HG03442 (cell line): ENCODE measurements around the gene HELLS.
"Not testable (repeated sequence)": the region's sequence is repeated elsewhere in the genome, so short reads cannot be mapped to it uniquely, and the experiment has no call there.

ENCODE experiments used
- ATAC-seq: cut with Tn5 transposase; IDR thresholded peaks from one replicate; pipeline ENCODE4 v1.9.1; 2021; ENCODE audit warnings: mild to moderate bottlenecking, moderate library complexity; ENCODE audit not compliant: unreplicated experiment

The HELLS gene

DNA sequence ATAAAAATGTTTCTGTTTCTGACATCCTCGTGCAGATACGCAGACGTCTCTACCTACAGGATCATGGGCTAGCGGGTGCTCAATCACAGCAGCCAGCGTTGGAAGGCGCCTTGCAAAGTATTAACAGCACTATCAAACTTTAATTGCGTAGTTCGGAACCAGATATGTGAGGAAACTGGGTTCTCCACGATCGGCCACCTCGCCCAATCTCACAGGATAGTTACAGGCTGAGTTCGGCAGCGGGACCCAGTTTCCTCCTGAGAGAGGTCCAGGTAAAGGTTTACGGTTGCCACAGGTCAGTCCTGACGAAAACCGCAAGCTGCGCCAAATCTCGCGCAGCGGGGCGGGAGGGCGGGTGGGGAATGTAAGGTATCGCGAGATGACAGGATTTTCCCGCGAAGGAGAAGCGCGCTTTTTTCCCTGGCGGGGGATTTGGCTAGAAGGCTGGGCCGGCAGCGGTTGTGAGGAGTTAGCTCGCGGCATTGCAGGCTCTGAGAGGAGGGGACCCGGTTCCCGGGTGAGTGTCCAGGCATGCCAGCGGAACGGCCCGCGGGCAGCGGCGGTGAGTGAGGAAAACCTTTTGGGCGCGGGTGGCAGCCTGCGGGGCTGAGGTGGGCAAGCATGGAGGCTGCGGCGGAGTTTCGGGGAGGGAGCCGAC lies at the start of gene HELLS:
Gene HELLS (plus strand): TSS at position 398 of the 658 bp plus-strand sequence. CDS start 134 bp downstream, at position 532.
- peak; percentile 69 for ATAC-seq

DNA sequence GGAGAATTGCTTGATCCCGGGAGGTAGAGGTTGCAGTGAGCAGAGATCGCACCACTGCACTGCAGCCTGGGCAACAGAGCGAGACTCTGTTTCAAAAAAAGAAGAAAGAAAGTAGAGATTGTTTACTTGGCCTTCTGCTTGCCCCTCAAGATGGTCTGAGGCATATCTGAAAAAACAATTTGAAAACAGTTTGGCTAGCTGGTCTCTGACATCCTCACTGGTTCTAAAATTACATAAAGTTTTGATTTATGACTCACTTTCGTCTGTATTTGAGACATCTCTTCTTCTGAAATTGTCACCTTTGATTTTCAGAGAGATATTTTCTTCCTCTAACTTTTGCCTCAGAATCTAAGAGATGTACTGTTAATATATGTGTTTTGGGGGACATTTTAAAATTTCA lies 49.6 kb upstream of the HELLS start:
- peak; percentile 80 for ATAC-seq

DNA sequence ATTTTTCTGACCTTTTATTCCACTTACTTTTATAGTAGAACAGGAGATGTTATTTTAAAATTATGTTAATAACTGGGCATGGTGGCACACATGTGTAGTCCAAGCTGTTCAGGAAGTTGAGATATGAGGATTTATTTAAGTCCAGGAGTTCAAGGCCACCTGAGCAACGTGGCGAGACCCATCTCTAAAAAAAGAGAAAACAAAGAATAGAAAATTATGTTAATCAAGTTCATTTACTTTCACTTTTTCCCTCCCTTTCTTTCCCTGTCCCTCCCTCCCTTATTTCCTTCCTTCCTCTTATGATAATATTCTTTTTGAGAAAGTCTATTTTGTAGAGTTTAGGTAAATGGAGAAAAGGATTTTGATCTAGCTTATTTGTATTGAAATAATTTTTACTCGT lies 48.9 kb upstream of the HELLS start:
- ATAC-seq, result no peak

DNA sequence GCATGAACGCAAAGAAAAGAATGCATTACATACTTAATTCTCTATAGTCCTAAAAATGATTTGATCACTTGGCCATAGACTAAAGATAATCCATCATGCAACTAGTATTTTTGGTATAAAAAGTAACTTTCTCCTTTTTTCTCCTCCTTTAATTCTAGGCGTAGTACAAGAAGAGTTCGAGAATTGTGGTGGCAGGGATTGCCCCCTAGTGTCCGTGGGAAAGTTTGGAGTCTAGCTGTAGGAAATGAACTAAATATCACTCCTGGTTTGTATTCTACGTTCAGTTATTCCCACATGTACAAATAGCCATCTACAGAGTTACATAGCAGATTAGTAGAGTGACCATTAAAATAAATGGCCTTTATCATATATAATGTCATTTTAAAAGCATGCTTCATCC lies 45.5 kb upstream of the HELLS start:
- no peak for ATAC-seq

DNA sequence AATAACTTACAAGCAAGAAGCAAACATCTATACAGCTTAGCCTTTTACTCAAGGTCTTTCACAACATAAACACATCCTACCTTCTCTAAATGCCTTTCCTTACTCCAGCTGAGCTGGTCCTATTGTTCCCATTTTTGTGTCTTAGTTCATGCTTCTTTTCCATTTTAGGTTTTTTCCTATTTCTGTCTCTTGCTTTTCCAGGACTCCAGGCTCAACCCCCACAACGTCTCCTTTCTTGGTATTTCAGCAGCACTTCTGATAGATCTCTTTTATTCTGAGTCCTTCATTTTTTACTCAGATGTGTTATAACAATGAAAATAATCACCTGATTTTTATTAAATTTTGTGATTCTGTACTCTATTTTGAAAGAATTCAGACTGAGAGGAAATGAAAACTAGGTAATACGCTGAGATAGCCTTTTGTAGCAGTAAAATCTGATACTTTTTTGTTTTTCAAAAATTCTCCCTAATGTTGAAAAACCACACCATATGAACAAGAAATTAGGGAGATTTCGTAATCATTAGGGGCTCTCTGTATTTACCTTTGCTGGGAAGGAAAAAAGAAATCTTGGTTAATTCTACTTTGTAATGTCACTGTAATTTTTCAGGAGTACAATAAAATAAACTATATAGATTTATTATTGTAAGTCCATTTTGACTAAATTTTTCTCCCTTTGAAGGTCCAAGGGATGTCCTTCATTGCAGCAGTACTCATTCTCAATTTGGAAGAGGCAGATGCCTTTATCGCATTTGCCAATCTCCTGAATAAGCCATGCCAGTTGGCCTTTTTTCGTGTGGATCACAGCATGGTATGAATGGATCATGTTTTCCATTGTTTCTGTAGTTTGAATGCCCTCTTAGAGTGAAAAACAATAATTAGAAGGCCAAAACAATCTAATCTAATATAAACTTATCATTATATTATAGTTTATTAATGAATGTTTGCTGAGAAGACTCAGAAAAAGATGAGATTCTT lies 24.0 kb upstream of the HELLS start:
- ATAC-seq, result no peak

DNA sequence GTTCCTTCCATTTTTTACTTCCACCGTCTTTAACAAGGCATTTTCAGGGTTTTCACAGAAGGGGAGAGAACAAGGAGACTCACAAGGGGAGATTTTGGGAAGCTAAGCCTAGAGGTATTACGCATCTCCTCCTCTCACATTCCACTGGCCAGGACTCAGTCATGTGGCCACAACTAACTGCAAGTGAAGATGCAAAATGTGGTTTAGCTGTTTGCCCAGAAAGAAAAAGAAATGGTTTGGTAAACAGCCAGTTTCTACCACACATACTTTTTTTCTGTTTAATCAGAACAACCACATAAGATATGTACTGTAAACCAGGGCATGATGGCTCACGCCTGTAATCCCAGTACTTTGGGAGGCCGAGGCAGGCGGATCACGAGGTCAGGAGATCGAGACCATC lies 21.4 kb upstream of the HELLS start:
- no peak for ATAC-seq

DNA sequence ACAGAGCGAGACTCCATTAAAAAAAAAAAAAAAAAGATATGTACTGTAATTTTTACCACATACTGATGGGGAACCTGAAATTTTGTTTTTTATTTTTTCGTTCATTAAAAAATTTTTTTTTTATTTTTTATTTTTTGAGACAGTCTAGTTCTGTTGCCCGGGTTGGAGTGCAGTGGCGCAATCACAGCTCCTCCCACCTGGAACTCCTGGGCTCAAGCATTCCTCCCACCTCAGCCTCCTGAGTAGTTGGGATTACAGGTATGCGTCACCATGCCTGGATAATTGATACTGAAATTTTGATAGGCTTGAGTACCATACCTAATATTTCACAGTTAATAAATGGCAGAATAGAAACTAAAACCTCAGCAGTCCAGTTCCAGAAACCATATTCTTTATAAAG lies 20.9 kb upstream of the HELLS start:
- no peak for ATAC-seq

DNA sequence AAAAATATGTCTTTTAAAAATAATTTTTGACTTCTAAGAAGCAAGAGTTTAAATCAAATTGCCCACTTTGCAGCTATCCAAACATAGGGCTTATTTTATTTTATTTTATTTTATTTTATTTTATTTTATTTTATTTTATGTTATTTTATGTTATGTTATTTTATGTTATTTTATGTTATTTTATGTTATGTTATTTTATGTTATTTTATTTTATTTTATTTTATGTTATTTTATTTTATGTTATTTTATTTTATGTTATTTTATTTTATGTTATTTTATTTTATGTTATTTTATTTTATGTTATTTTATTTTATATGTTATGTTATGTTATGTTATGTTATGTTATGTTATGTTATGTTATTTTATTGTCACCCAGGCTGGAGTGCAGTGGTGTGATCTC lies 14.0 kb upstream of the HELLS start:
- not testable (repeated sequence) for ATAC-seq

DNA sequence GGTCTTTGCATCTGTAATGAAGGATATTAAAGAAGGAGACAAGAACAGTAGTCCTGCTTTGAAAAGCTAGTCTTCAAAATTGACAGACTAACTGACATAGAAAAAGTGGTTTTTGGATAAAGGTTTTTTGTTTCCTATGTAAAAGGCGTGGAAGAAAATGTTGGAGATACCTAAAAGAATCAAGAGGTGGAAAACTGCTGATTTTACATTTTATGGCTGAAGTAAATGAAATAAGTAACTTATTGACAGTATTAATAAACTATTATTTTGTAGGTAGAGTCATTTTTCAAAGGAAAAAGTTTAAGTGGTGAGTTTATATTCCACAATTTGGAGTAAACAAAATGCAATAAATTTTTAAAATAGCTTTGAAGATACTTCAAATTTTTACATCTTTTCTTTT lies 12.6 kb upstream of the HELLS start:
- ATAC-seq, result no peak

DNA sequence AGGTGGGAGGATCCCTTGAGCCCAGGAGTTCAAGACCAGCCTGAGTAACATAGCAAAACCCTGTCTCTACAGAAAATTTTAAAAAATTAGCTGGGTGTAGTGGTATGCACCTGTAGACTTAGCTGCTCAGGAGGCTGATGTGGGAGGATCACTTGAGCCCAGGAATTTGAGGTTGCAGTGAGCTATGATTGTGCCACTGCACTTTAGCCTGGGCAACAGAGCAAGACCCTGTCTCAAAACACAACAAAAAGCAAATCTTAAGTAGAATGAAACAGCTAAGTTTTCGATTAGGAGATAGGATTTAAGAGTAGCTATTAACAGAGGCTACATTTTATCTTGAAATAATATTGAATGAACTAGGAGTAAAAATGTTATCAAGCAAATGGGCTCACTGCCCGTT lies 3.3 kb upstream of the HELLS start:
- ATAC-seq, result not testable (repeated sequence)

DNA sequence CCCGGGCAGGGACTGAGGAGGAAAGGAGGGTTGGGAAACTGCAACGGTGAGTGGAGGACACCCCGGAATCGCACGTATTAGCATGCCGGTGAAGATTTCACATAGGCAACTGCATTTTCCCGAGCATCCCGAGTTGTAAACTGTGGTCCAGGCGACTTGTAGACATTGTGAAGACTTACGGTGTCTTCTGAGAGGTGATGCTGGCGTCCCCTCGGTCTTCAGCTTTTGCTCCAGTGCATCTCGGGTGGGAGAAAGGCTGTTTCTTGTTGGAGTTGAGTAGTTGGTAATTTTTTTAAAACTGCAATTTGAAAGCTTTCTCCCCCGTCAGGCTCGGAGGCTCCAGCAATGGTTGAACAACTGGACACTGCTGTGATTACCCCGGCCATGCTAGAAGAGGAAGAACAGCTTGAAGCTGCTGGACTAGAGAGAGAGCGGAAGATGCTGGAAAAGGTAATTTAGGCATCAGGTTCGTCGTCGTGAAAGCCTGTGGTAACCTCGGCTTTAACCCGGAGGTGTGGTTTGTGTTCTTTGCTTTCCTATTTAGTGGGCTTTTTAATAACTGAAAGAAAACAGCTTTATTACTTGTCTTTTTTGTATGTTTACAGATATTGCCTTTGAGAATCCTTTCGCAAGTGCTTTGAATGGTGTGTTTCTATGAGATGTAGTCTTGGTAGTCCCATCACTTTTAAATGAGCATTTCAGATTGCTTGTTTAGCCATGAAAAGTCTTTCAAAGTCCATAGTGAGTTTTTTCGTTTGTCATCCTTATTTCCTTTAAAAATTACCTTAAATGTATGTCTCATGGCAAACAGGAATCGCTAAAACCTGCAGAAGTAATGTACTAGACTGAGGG lies 687 bp downstream of the HELLS start:
- peak; percentile 8 for ATAC-seq

DNA sequence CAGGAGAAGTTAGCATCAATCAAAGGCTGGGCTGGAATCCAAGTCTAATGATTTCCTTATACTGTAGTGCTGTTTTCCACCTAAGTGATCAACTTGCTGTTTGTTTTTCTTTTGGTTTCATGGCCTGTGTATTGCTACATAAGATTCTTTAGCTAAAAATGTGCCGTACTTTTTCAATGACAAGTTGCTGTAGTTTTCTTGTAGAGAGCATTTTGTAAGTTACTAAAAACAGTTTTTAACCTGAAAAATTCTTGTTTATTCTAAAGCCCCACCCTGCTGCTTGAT lies 1.3 kb downstream of the HELLS start:
- ATAC-seq, result no peak

DNA sequence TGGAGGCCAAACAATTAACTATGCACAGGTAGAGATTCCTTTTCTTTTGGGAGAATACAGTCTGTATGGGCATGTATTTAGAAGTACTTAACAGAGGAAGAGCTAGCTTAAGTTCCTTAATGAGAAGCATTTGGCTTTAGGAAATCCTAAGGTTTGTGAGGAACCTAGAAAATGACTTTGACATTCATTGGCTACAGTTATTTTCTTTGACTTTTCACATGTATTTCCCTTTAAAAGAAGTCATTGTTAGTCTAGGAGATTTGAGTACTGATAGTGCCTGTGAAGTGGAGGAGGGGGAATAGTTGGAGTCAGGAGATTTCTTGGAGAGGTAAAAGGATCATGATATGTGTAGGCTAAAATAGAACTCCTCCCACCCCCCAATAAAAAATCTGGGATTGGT lies 3.6 kb downstream of the HELLS start:
- ATAC-seq, result no peak

DNA sequence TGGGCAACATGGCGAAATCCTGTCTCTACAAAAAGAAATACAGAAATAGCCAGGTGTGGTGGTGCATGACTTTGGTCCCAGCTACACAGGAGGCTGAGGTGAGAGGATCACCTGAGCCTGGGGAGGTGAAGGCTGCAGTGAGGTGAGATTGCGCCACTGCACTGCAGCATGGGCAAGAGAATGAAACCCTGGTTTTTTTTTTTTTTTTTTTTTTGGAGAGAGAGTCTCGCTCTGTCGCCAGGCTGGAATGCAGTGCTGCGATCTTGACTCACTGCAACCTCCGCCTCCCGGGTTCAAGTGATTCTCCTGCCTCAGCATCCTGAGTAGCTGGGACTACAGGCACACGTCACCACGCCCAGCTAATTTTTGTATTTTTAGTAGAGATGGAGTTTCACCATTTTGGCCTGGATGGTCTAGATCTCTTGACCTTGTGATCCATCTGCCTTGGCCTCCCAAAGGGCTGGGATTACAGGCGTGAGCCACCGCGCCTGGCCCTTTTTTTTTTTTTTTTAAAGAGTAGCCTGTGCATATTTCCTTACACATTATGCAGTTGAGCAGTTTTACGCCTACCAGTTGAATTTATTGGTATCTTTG lies 22.2 kb downstream of the HELLS start:
- not testable (repeated sequence) for ATAC-seq

DNA sequence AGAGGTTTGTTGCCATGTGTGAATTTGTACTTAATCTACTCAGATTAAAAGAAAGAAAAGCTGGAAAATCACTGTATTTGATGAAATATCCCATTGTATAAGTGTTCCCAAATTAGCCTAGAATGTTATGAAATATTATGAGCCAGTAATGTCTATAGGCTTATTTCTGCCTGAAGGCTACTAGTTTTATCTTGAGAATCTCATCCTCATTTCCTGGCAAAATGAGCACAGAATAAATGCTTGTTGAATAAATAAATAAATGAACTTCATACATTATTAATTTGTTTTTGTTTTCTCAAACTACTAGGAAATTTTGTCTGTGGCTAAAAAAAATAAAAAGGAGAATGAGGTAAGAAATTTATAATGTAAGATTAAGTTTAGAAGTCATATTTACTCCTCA lies 25.5 kb downstream of the HELLS start:
- ATAC-seq, result no peak

DNA sequence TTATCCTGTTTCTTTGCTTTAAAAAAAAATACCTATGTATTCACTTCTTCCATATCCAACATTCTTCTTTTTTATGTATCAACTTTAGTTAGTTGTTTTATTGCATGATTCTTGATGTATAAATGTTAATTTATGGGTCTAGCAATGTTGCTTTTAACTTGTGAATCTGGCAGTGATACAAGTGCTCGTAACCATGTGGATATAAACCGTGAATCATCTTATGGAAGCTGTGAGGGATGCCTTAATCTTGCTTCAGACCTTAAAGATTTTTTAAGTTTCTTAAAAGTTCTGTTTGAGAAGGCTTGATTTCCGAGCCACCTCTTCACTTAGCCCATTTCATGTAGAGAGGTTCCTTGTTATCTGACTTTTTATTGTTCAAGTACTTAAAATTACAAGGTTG lies 25.9 kb downstream of the HELLS start:
- ATAC-seq, result no peak

DNA sequence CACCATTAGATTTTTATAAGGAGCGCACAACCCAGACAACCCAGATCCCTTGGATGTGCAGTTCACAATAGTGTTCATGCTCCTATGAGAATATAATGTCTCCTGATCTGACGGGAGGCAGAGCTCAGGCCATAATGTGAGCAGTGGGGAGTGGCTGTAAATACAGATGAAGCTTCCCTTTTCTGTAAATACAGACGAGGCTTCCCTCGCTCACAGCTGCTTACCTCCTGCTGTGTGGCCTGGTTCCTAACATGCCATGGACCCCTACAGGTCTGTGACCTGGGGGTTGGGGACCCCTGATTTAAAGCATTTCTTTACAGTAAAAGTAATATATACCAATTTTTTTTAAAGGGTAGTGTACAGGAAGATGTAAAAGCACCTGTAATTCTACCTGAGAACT lies 33.2 kb downstream of the HELLS start:
- ATAC-seq, result no peak

DNA sequence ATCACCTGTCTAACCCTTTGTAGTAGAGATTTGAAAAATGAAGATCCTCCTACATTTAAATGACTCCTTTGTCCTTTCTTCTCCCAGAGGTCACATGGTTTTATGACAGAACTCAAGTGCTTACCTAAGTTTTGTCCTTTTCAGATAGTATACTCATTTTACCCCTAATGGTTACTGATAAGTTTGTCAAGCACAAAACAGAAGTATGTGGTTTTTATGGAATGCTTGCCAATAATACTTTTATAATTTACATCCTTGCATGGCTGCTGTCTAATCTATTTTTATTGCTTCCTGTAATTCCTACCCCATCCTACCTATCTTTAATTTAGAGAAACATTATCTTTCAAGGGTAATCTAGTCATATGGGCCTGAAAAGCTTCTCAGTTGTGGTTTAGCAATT lies 37.5 kb downstream of the HELLS start:
- ATAC-seq, result no peak

DNA sequence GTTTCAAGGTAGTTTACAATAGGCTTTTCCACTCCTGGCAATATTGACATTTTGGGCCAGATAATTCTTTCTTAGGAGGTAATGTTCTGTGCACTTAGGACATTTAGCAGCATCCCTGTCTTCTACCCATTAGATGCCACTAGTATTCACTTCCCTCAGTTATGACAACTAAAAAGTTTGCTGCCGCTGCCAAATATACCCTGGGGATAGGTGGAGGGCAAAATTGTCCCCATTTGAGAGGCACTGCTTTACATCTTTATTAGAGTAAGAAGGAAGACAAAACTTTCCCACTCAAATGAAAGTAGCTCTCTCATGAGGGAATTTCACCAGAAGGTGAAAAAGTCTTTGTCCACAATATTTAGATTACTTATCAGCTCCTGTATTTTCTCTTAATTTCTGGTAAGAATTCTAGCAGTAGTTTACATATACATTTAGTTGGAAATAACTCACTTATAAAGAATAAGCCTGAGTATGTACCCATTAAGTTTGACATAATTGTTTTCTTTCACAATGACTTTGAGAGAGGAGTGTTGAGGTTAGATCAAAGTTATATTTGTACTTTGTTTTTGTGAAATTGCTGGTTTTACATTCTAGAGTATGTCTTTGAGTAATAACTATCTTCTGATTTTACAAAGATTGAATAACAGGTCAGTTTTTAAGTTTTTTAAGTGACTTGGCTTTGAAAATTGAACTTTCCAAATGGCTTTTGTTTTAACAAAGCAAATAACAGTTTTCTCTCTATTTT lies 46.0 kb downstream of the HELLS start:
- peak; percentile 95 for ATAC-seq

DNA sequence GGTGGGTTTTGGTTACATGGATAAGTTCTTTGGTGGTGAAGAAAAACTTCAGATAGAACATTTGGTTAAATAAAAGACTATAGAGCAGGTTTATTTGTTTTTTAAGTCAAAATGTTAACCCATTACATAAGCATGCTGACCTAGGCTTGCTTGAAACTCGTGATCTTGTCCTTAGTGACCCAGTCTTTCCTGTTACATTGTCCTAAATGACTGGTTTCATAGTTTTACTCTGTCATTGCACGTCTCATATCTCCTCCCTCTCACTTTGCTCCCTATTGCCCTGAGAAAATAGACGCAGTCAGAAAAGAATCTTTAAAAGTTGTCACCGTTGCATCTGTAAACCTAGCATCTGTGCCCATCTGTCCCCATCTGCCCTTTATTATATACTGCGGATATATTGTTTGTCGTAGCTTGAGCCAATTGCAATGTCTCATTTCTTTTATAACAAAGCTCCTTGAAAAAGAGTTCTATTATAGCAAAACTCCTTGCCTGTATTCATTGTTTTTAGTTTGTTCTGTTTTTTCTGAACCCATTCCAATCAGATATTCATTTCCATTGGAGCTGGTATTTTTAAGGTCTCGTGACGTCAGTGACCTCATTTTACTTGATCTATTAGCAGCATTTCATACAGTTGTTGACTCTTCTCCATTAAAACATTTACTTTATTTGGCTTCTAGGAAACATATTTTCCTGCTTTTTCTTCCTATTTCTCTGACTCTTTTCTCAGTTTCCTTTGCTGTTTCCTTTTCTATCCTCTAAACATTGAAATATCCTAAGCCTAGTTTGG lies 57.3 kb downstream of the HELLS start:
- no peak for ATAC-seq
